Skeletal muscle satellite cell (primary cell): ENCODE data around the gene MICU1. TPM values are rescaled to one million over a fixed set of nuclear protein-coding genes. Genes with fewer than 3 reads are reported as not detected.

ENCODE experiments used
- H3K27me3 ChIP-seq: 2 replicates; pipeline ENCODE4 v1.7.0; 2013; ENCODE audit warnings: low read length; ENCODE audit not compliant: control insufficient read depth, insufficient read depth
- H3K36me3 ChIP-seq: 2 replicates; pipeline ENCODE4 v1.7.0; 2013; ENCODE audit warnings: mild to moderate bottlenecking, control low read depth, low read length; ENCODE audit not compliant: insufficient read depth
- H3K4me1 ChIP-seq: 2 replicates; pipeline ENCODE4 v1.7.0; 2013; ENCODE audit warnings: low read length; ENCODE audit not compliant: control insufficient read depth, insufficient read depth
- H3K4me2 ChIP-seq: 2 replicates; pipeline ENCODE4 v1.7.0; 2013; ENCODE audit warnings: mild to moderate bottlenecking, low read length
- H3K4me3 ChIP-seq: 2 replicates; pipeline ENCODE4 v1.7.0; 2013; ENCODE audit warnings: low read length
- H3K9ac ChIP-seq: 2 replicates; pipeline ENCODE4 v1.7.0; 2013; ENCODE audit warnings: mild to moderate bottlenecking, low read depth, low read length, moderate library complexity
- H3K9me3 ChIP-seq: replicated peaks from 2 replicates; pipeline ENCODE4 v1.7.0; 2013; ENCODE audit warnings: mild to moderate bottlenecking, control low read depth, low read length
- small RNA-seq: library from RNA; depleted of rRNA; stranded (forward); fragments of <200 nt; gene quantifications from one replicate; pipeline ENCODE3, GENCODE V24; 2012

The MICU1 gene

DNA sequence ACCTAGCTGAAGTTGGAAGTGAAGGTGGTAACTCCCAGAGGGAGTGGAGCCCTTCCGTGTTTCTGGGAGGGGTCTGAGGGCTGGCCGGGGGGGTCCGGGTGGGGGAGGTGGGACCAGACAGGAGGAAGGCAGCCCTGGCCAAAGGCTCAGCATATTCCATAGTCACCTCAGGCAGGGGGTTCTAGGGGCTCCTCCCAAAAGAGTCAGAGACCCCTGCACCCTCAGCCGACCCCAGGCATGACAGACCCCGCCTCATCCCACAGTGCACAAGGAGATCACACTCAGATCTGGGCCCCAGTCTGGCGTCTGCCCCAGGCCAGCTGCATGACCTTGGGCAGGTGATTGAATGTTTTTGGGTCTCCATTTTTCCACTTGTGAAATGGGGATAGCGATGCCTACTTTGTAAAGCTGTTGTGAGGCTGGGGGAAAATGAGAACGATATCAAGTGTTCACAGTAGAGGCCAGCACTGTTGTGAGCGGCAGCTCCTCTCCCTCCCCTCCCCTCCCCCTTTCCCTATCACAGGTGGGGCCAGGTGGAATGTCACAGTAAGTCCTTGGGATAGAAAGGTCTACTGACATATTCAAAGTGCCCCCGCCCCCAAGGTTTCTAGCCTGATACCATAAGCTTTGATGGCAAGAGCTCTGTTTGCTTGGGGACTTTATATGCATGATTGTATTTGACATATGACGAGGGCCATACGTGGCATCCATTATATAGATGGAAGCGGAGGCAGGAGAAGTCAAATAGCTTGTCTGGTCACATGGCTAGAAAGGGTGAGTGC lies 304.4 kb downstream of the MICU1 start:
- no peak overlapping the region for H3K4me3 ChIP-seq
- peak overlapping the region; percentile 61 for H3K9ac ChIP-seq
- peaks cover 59% of the 10 kb centered on the region for H3K4me1 ChIP-seq
- peak overlapping the region; percentile 79 for H3K4me2 ChIP-seq
- no peaks in the 10 kb centered on the region for H3K27me3 ChIP-seq
- no peaks in the 10 kb centered on the region for H3K9me3 ChIP-seq
- H3K36me3 ChIP-seq = no peaks in the 10 kb centered on the region

GRCh38 chr10:72320676-72321247 lies 305.1 kb downstream of the MICU1 start:
- Histone ChIP-seq H3K27me3 (no peaks in the 10 kb centered on the region), H3K4me2 (peak overlapping the region; percentile 79), H3K4me1 (peaks cover 63% of the 10 kb centered on the region), H3K9ac (peak overlapping the region; percentile 75), H3K36me3 (no peaks in the 10 kb centered on the region), H3K9me3 (no peaks in the 10 kb centered on the region), H3K4me3 (no peak overlapping the region)

GRCh38 chr10:72319416-72320254 lies 306.2 kb downstream of the MICU1 start:
- H3K36me3 ChIP-seq = no peaks in the 10 kb centered on the region
- H3K27me3 ChIP-seq = no peaks in the 10 kb centered on the region
- H3K4me1 ChIP-seq = peaks cover 61% of the 10 kb centered on the region
- H3K9ac ChIP-seq = peak overlapping the region; percentile 75
- no peaks in the 10 kb centered on the region for H3K9me3 ChIP-seq
- peak overlapping the region; percentile 59 for H3K4me3 ChIP-seq
- peak overlapping the region; percentile 79 for H3K4me2 ChIP-seq

DNA sequence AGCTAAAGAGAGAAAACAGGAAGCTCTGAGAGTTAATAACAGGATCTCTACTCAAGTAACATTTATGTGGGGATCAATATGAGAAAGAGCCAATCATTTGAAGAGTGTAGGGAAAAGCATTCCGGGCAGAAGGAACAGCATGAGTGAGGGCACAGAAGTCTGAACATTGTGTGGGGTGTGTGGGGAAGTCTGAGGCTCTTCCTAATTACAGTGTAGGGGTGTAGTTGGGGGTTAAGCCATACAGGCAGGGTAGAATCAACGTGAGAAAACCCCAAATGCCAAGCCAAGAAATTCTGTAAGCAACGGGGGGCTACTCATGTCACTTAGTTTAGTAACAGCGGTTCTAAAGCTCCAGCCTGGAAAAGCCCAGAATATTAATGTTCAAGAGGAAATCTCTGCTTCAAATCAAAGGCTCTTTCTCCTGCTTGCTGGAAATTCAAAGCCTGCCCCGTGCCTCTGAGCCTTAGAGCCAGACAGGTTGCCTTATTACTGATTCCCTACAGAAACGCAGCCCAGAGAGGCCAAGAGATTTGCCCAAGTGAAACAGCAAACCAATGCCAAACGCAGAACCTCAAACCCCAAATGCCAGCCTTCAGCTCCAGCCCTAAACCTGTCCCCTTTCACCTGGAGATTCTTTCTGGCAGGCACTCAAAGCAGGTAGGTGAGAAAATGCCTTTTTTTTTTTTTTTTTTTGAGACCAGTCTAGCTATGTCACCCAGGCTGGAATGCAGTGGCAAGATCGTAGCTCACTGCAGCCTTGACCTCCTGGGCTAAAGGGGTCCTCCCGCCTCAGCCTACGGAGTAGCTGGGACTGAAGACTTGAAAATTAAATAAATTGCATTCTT lies 307.2 kb downstream of the MICU1 start:
- peak overlapping the region; percentile 79 for H3K4me2 ChIP-seq
- H3K4me1 ChIP-seq = peaks cover 55% of the 10 kb centered on the region
- no peaks in the 10 kb centered on the region for H3K9me3 ChIP-seq
- H3K27me3 ChIP-seq = no peaks in the 10 kb centered on the region
- H3K4me3 ChIP-seq = peak overlapping the region; percentile 51
- no peaks in the 10 kb centered on the region for H3K36me3 ChIP-seq
- peak overlapping the region; percentile 75 for H3K9ac ChIP-seq

Small RNA genes within 50 kb of the gene (small RNA-seq; reads per million reads assigned to genes)
- gene AL513185.2 (not detected), gene HMGN2P34 (not detected), gene RF00019 (not detected), gene RN7SL840P (not detected), gene RNU6-805P (not detected)
